Measurements from ENCODE around the gene STIL.
"Not testable (repeated sequence)": the region's sequence is repeated elsewhere in the genome, so short reads cannot be mapped to it uniquely, and the experiment has no call there.

The STIL gene

GRCh38 chr1:47280142-47280541 lies 33.8 kb downstream of the STIL start:
- H3K9ac ChIP-seq (ENCODE audit: insufficient read length, low read depth): no peak overlapping the region
- no peaks in the 10 kb centered on the region for H3K9me3 ChIP-seq (ENCODE audit: insufficient read depth, low read length)
- no peak for DNase-seq (ENCODE audit: low read depth, low spot score)
- H3K27me3 ChIP-seq (ENCODE audit: insufficient read depth, insufficient read length): no peaks in the 10 kb centered on the region
- H3K4me1 ChIP-seq (ENCODE audit: insufficient read depth, insufficient read length): no peaks in the 10 kb centered on the region
- TF ChIP-seq YY1 (IDR thresholded peaks at IDR 0.05; ENCODE audit: insufficient read depth, insufficient read length) (no peak), ZNF274 (IDR thresholded peaks at IDR 0.05; ENCODE audit: low read depth, low read length) (no peak), SUZ12 (IDR thresholded peaks at IDR 0.05; ENCODE audit: extremely low read depth, insufficient read depth, insufficient read length) (no peak)
- H3K36me3 ChIP-seq (ENCODE audit: insufficient read depth, insufficient read length, low read length): peaks cover 89% of the 10 kb centered on the region
- H3K4me3 ChIP-seq (ENCODE audit: insufficient read length, low read depth): no peak overlapping the region

GRCh38 chr1:47276850-47277249 lies 37.1 kb downstream of the STIL start:
- no peaks in the 10 kb centered on the region for H3K27me3 ChIP-seq (ENCODE audit: insufficient read depth, insufficient read length)
- TF ChIP-seq SUZ12 (IDR thresholded peaks at IDR 0.05; ENCODE audit: extremely low read depth, insufficient read depth, insufficient read length) (no peak), ZNF274 (IDR thresholded peaks at IDR 0.05; ENCODE audit: low read depth, low read length) (no peak), YY1 (IDR thresholded peaks at IDR 0.05; ENCODE audit: insufficient read depth, insufficient read length) (no peak)
- no peaks in the 10 kb centered on the region for H3K4me1 ChIP-seq (ENCODE audit: insufficient read depth, insufficient read length)
- DNase-seq (ENCODE audit: low read depth, low spot score): no peak
- no peak overlapping the region for H3K4me3 ChIP-seq (ENCODE audit: insufficient read length, low read depth)
- H3K9me3 ChIP-seq (ENCODE audit: insufficient read depth, low read length): no peaks in the 10 kb centered on the region
- no peak overlapping the region for H3K9ac ChIP-seq (ENCODE audit: insufficient read length, low read depth)
- H3K36me3 ChIP-seq (ENCODE audit: insufficient read depth, insufficient read length, low read length): peaks cover 79% of the 10 kb centered on the region

- not testable (repeated sequence) for H3K4me1 ChIP-seq (ENCODE audit: insufficient read depth, insufficient read length); H3K9ac ChIP-seq (ENCODE audit: insufficient read length, low read depth); DNase-seq (ENCODE audit: low read depth, low spot score); H3K4me3 ChIP-seq (ENCODE audit: insufficient read length, low read depth); H3K9me3 ChIP-seq (ENCODE audit: insufficient read depth, low read length); H3K27me3 ChIP-seq (ENCODE audit: insufficient read depth, insufficient read length)
- peaks cover 79% of the 10 kb centered on the region for H3K36me3 ChIP-seq (ENCODE audit: insufficient read depth, insufficient read length, low read length)
Observed at GRCh38 chr1:47275811-47276210, 38.1 kb downstream of the STIL start.

GRCh38 chr1:47265529-47265928 lies 48.4 kb downstream of the STIL start:
- H3K27me3 ChIP-seq (ENCODE audit: insufficient read depth, insufficient read length); DNase-seq (ENCODE audit: low read depth, low spot score); H3K9me3 ChIP-seq (ENCODE audit: insufficient read depth, low read length); H3K9ac ChIP-seq (ENCODE audit: insufficient read length, low read depth); H3K4me3 ChIP-seq (ENCODE audit: insufficient read length, low read depth); H3K4me1 ChIP-seq (ENCODE audit: insufficient read depth, insufficient read length): not testable (repeated sequence)
- peaks cover 96% of the 10 kb centered on the region for H3K36me3 ChIP-seq (ENCODE audit: insufficient read depth, insufficient read length, low read length)

- Histone ChIP-seq H3K27me3 (ENCODE audit: insufficient read depth, insufficient read length) (no peaks in the 10 kb centered on the region), H3K4me1 (ENCODE audit: insufficient read depth, insufficient read length) (no peaks in the 10 kb centered on the region), H3K36me3 (ENCODE audit: insufficient read depth, insufficient read length, low read length) (peaks cover 95% of the 10 kb centered on the region), H3K9ac (ENCODE audit: insufficient read length, low read depth) (no peak overlapping the region), H3K9me3 (ENCODE audit: insufficient read depth, low read length) (no peaks in the 10 kb centered on the region), H3K4me3 (ENCODE audit: insufficient read length, low read depth) (no peak overlapping the region)
- TF ChIP-seq ZNF274 (IDR thresholded peaks at IDR 0.05; ENCODE audit: low read depth, low read length): no peak
- no peak for TF ChIP-seq YY1 (IDR thresholded peaks at IDR 0.05; ENCODE audit: insufficient read depth, insufficient read length)
- no peak for TF ChIP-seq SUZ12 (IDR thresholded peaks at IDR 0.05; ENCODE audit: extremely low read depth, insufficient read depth, insufficient read length)
- DNase-seq (ENCODE audit: low read depth, low spot score): peak; percentile 51
Observed at GRCh38 chr1:47262787-47263413, 51.0 kb downstream of the STIL start.

GRCh38 chr1:47257224-47257623 lies 56.7 kb downstream of the STIL start:
- no peaks in the 10 kb centered on the region for H3K9me3 ChIP-seq (ENCODE audit: insufficient read depth, low read length)
- H3K36me3 ChIP-seq (ENCODE audit: insufficient read depth, insufficient read length, low read length): peaks cover 84% of the 10 kb centered on the region
- no peak for DNase-seq (ENCODE audit: low read depth, low spot score)
- no peaks in the 10 kb centered on the region for H3K27me3 ChIP-seq (ENCODE audit: insufficient read depth, insufficient read length)
- H3K9ac ChIP-seq (ENCODE audit: insufficient read length, low read depth): no peak overlapping the region
- TF ChIP-seq YY1 (IDR thresholded peaks at IDR 0.05; ENCODE audit: insufficient read depth, insufficient read length) (no peak), SUZ12 (IDR thresholded peaks at IDR 0.05; ENCODE audit: extremely low read depth, insufficient read depth, insufficient read length) (no peak), ZNF274 (IDR thresholded peaks at IDR 0.05; ENCODE audit: low read depth, low read length) (no peak)
- H3K4me1 ChIP-seq (ENCODE audit: insufficient read depth, insufficient read length): no peaks in the 10 kb centered on the region
- H3K4me3 ChIP-seq (ENCODE audit: insufficient read length, low read depth): no peak overlapping the region

GRCh38 chr1:47252795-47253194 lies 61.2 kb downstream of the STIL start:
- no peaks in the 10 kb centered on the region for H3K27me3 ChIP-seq (ENCODE audit: insufficient read depth, insufficient read length)
- no peak overlapping the region for H3K9ac ChIP-seq (ENCODE audit: insufficient read length, low read depth)
- peaks cover 66% of the 10 kb centered on the region for H3K36me3 ChIP-seq (ENCODE audit: insufficient read depth, insufficient read length, low read length)
- H3K9me3 ChIP-seq (ENCODE audit: insufficient read depth, low read length): no peaks in the 10 kb centered on the region
- H3K4me1 ChIP-seq (ENCODE audit: insufficient read depth, insufficient read length): no peaks in the 10 kb centered on the region
- DNase-seq (ENCODE audit: low read depth, low spot score): no peak
- H3K4me3 ChIP-seq (ENCODE audit: insufficient read length, low read depth): no peak overlapping the region
- TF ChIP-seq SUZ12 (IDR thresholded peaks at IDR 0.05; ENCODE audit: extremely low read depth, insufficient read depth, insufficient read length) (no peak), YY1 (IDR thresholded peaks at IDR 0.05; ENCODE audit: insufficient read depth, insufficient read length) (no peak), ZNF274 (IDR thresholded peaks at IDR 0.05; ENCODE audit: low read depth, low read length) (no peak)

GRCh38 chr1:47252369-47252768 lies 61.6 kb downstream of the STIL start:
- H3K27me3 ChIP-seq (ENCODE audit: insufficient read depth, insufficient read length): no peaks in the 10 kb centered on the region
- no peak for TF ChIP-seq ZNF274 (IDR thresholded peaks at IDR 0.05; ENCODE audit: low read depth, low read length)
- no peak for TF ChIP-seq YY1 (IDR thresholded peaks at IDR 0.05; ENCODE audit: insufficient read depth, insufficient read length)
- TF ChIP-seq SUZ12 (IDR thresholded peaks at IDR 0.05; ENCODE audit: extremely low read depth, insufficient read depth, insufficient read length): no peak
- no peak overlapping the region for H3K4me3 ChIP-seq (ENCODE audit: insufficient read length, low read depth)
- no peak for DNase-seq (ENCODE audit: low read depth, low spot score)
- H3K9ac ChIP-seq (ENCODE audit: insufficient read length, low read depth): no peak overlapping the region
- H3K9me3 ChIP-seq (ENCODE audit: insufficient read depth, low read length): no peaks in the 10 kb centered on the region
- H3K36me3 ChIP-seq (ENCODE audit: insufficient read depth, insufficient read length, low read length): peaks cover 62% of the 10 kb centered on the region
- H3K4me1 ChIP-seq (ENCODE audit: insufficient read depth, insufficient read length): no peaks in the 10 kb centered on the region
